Inferior parietal cortex (tissue), 1 donor: ENCODE measurements around the gene TGIF1.
"Not testable (repeated sequence)": the region's sequence is repeated elsewhere in the genome, so short reads cannot be mapped to it uniquely, and the experiment has no call there.

ENCODE experiments used
- DNase-seq: peaks from one replicate; pipeline ENCODE4 v3.0.0-alpha.2; 2016; ENCODE audit errors: extremely low spot score

Gene TGIF1

GRCh38 chr18:3455907-3456685, 6.1 kb downstream of the TGIF1 start:
- DNase-seq: no peak

- no peak for DNase-seq
These were observed 6.7 kb downstream of the TGIF1 start for GRCh38 chr18:3456686-3457069.

- no peak for DNase-seq
These were observed 7.3 kb downstream of the TGIF1 start for GRCh38 chr18:3457261-3457724.

GRCh38 chr18:3458378-3458777, 8.4 kb downstream of the TGIF1 start:
- DNase-seq: no peak

- peak; percentile 51 for DNase-seq
These were observed 9.2 kb downstream of the TGIF1 start for GRCh38 chr18:3458952-3459853.

- DNase-seq: no peak
These were observed 10.9 kb downstream of the TGIF1 start for GRCh38 chr18:3460823-3461398.

GRCh38 chr18:3461704-3462103, 11.7 kb downstream of the TGIF1 start:
- no peak for DNase-seq

- no peak for DNase-seq
These were observed 13.1 kb downstream of the TGIF1 start for GRCh38 chr18:3463051-3463450.

GRCh38 chr18:3466045-3466444, 16.1 kb downstream of the TGIF1 start:
- no peak for DNase-seq

- DNase-seq: no peak
These were observed 16.9 kb downstream of the TGIF1 start for GRCh38 chr18:3466872-3467271.

GRCh38 chr18:3468066-3468705, 18.2 kb downstream of the TGIF1 start:
- no peak for DNase-seq

- no peak for DNase-seq
These were observed 18.9 kb downstream of the TGIF1 start for GRCh38 chr18:3468833-3469232.

GRCh38 chr18:3471141-3471648, 21.2 kb downstream of the TGIF1 start:
- no peak for DNase-seq

- DNase-seq: not testable (repeated sequence)
These were observed 22.1 kb downstream of the TGIF1 start for GRCh38 chr18:3472121-3472520.

- DNase-seq: no peak
These were observed 22.9 kb downstream of the TGIF1 start for GRCh38 chr18:3472681-3473544.

- no peak for DNase-seq
These were observed 28.4 kb downstream of the TGIF1 start for GRCh38 chr18:3478262-3478978.

GRCh38 chr18:3479978-3480509, 30.1 kb downstream of the TGIF1 start:
- DNase-seq: no peak

- DNase-seq: no peak
These were observed 31.0 kb downstream of the TGIF1 start for GRCh38 chr18:3480827-3481573.

- no peak for DNase-seq
These were observed 31.8 kb downstream of the TGIF1 start for GRCh38 chr18:3481696-3482210.
